ENCODE results near the gene MYO3B.
"Not testable (repeated sequence)": the region's sequence is repeated elsewhere in the genome, so short reads cannot be mapped to it uniquely, and the experiment has no call there.

The MYO3B gene

DNA sequence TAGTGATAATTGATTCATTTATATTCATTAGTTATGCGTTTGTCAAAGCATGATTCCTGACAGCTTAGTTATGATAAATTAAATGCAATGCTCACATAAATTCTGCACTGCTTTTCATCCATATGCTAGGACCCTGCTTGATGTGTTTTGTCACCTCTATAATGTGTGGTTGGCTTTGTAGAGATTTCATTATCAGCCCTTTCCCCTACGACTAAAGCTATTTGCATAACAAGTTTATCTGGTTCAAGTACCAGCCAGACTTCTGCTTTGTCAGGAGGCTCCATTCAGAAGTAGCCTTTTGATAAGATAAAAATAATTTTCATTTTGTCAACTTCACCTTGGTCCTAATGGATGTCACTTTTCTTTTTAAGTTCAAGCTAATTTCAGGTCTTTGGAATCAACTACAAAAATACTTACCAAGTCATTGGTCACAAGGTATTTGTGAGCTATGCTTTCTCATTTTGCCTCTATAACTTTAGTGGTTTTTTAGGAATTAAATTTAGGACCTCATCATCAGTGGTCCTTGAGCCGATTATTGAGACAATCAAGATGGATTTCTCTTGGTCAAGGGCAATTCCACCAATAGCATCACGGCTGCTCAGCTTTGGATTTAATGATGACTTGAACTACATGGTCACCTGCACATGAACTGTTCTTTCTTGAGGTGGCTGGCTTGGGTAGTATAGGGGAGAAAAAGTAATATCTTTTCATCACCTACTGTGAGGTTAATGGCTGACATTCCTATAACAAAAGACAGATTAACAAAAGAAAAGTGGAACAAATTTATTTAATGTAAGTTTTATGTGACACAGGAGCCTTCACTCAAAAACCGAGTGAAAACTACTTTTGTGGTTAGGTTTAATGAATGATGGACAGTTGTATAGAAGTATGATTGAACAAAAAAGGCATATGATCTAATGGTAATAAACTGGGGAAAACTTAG, 162.1 kb downstream of the MYO3B start:
- TF ChIP-seq, protein P1, sequence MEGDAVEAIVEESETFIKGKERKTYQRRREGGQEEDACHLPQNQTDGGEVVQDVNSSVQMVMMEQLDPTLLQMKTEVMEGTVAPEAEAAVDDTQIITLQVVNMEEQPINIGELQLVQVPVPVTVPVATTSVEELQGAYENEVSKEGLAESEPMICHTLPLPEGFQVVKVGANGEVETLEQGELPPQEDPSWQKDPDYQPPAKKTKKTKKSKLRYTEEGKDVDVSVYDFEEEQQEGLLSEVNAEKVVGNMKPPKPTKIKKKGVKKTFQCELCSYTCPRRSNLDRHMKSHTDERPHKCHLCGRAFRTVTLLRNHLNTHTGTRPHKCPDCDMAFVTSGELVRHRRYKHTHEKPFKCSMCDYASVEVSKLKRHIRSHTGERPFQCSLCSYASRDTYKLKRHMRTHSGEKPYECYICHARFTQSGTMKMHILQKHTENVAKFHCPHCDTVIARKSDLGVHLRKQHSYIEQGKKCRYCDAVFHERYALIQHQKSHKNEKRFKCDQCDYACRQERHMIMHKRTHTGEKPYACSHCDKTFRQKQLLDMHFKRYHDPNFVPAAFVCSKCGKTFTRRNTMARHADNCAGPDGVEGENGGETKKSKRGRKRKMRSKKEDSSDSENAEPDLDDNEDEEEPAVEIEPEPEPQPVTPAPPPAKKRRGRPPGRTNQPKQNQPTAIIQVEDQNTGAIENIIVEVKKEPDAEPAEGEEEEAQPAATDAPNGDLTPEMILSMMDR (IDR thresholded peaks at IDR 0.05; ENCODE audit: insufficient read depth, low read depth, low read length, missing control alignments) = no peak
- peak; percentile 48 for DNase-seq (ENCODE audit: low read depth)
- no peak overlapping the region for H3K4me3 ChIP-seq (ENCODE audit: low read length)

GRCh38 chr2:170340693-170341068, 162.7 kb downstream of the MYO3B start:
- TF ChIP-seq, protein P1 (IDR thresholded peaks at IDR 0.05; ENCODE audit: insufficient read depth, low read depth, low read length, missing control alignments) = no peak
- no peak for DNase-seq (ENCODE audit: low read depth)

GRCh38 chr2:170341684-170342623, 164.0 kb downstream of the MYO3B start:
- H3K4me3 ChIP-seq (ENCODE audit: low read length) = no peak overlapping the region
- no peak for DNase-seq (ENCODE audit: low read depth)
- TF ChIP-seq, protein P1 (IDR thresholded peaks at IDR 0.05; ENCODE audit: insufficient read depth, low read depth, low read length, missing control alignments) = no peak

More at GRCh38 chr2:170340693-170341068, 162.7 kb downstream of the MYO3B start:
- H3K4me3 ChIP-seq (ENCODE audit: low read length) = no peak overlapping the region

- DNase-seq (ENCODE audit: low read depth) = peak; percentile 64
- H3K4me3 ChIP-seq (ENCODE audit: low read length) = no peak overlapping the region
- TF ChIP-seq, protein P1 (IDR thresholded peaks at IDR 0.05; ENCODE audit: insufficient read depth, low read depth, low read length, missing control alignments) = no peak
Measured at GRCh38 chr2:170344663-170345346, 166.9 kb downstream of the MYO3B start.

DNA sequence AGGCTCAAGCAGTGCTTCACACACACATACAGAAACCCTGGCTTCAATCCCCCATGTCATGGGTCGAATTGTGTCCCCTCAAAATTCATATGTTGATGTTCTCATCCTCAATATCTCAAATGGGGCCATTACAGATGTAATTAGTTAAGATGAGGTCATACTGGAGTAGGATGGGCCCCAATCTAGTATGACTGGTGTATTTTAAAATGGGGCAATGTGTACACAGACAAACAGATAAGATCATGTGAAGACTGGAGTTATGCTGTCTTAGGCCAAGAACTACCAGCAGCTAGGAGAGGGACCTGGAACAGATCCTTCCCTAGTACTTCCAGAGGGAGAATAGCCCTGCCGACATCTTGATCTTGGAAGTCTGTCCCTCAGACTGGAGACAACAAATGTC, 167.7 kb downstream of the MYO3B start:
- no peak for DNase-seq (ENCODE audit: low read depth)
- TF ChIP-seq, protein P1 (IDR thresholded peaks at IDR 0.05; ENCODE audit: insufficient read depth, low read depth, low read length, missing control alignments) = no peak
- H3K4me3 ChIP-seq (ENCODE audit: low read length) = no peak overlapping the region

DNA sequence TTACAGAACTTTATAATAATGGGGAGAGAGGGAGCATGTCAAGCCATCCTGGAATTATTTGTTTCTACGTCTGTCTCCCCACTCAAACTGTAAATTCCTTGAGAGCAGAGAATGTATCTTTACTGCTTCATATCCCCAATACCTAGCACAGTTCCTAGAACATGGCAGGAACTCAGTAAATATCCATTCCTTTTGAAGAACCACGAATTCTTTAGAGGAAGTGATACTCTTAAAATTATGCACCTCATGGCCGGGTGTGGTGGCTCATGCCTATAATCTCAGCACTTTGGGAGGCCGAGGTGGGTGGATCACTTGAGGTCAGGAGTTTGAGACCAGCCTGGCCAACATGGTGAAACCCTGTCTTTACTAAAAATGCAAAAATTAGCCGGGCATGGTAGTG, 171.3 kb downstream of the MYO3B start:
- not testable (repeated sequence) for H3K4me3 ChIP-seq (ENCODE audit: low read length); DNase-seq (ENCODE audit: low read depth)

Data from epithelial cell of esophagus (primary cell).